KOPT-K1 (cell line): ENCODE measurements around the gene CYP2A13.
"Not testable (repeated sequence)": the region's sequence is repeated elsewhere in the genome, so short reads cannot be mapped to it uniquely, and the experiment has no call there.

ENCODE experiments used
- H3K27ac ChIP-seq: fragments of 200-600 bp; sonication (generic); 2 replicates; pipeline ENCODE4 v1.5.1; 2016; ENCODE audit warnings: antibody characterized with exemption, mild to moderate bottlenecking, low read depth, low read length; ENCODE audit not compliant: poor library complexity, severe bottlenecking
- H3K36me3 ChIP-seq: fragments of 200-600 bp; sonication (generic); 2 replicates; pipeline ENCODE4 v1.5.1; 2017; ENCODE audit warnings: antibody characterized with exemption, mild to moderate bottlenecking, low read length, moderate library complexity; ENCODE audit not compliant: insufficient read depth
- H3K9me3 ChIP-seq: fragments of 200-600 bp; sonication (generic); 2 replicates; pipeline ENCODE4 v1.5.1; 2017; ENCODE audit warnings: antibody characterized with exemption, low read length, mild to moderate bottlenecking; ENCODE audit not compliant: insufficient read depth, poor library complexity, severe bottlenecking

Gene CYP2A13

GRCh38 chr19:41102210-41102609 lies 14.0 kb downstream of the CYP2A13 start:
- H3K9me3 ChIP-seq, H3K27ac ChIP-seq: not testable (repeated sequence)

GRCh38 chr19:41106177-41106576 lies 17.9 kb downstream of the CYP2A13 start:
- Histone ChIP-seq H3K36me3 (no peaks in the 10 kb centered on the region), H3K27ac (no peak overlapping the region)

More at GRCh38 chr19:41102210-41102609, 14.0 kb downstream of the CYP2A13 start:
- H3K36me3 ChIP-seq, result not testable (repeated sequence)

GRCh38 chr19:41111296-41111695 lies 23.0 kb downstream of the CYP2A13 start:
- Histone ChIP-seq H3K27ac (no peak overlapping the region), H3K36me3 (no peaks in the 10 kb centered on the region), H3K9me3 (no peaks in the 10 kb centered on the region)

More at GRCh38 chr19:41106177-41106576, 17.9 kb downstream of the CYP2A13 start:
- H3K9me3 ChIP-seq, result no peaks in the 10 kb centered on the region

- Histone ChIP-seq H3K36me3 (no peaks in the 10 kb centered on the region), H3K27ac (no peak overlapping the region), H3K9me3 (no peaks in the 10 kb centered on the region)
Observed at GRCh38 chr19:41111750-41112295, 23.6 kb downstream of the CYP2A13 start.

- no peaks in the 10 kb centered on the region for H3K36me3 ChIP-seq
- no peaks in the 10 kb centered on the region for H3K9me3 ChIP-seq
- no peak overlapping the region for H3K27ac ChIP-seq
Observed at GRCh38 chr19:41112728-41113290, 24.6 kb downstream of the CYP2A13 start.

- H3K9me3 ChIP-seq, result no peaks in the 10 kb centered on the region
- no peaks in the 10 kb centered on the region for H3K36me3 ChIP-seq
- H3K27ac ChIP-seq, result no peak within 1 kb of the TSS
Observed at GRCh38 chr19:41114132-41114531, 25.9 kb downstream of the CYP2A13 start, which contains the start of gene CYP2F1. Gene CYP2F1, plus strand, starts transcription at chr19:41114432. Its CDS starts 1,757 bp downstream, at chr19:41116189.

- H3K9me3 ChIP-seq, result no peaks in the 10 kb centered on the region
- H3K36me3 ChIP-seq, result no peaks in the 10 kb centered on the region
- no peak overlapping the region for H3K27ac ChIP-seq
Observed at GRCh38 chr19:41116261-41116660, 28.0 kb downstream of the CYP2A13 start.

- not testable (repeated sequence) for H3K9me3 ChIP-seq, H3K27ac ChIP-seq, H3K36me3 ChIP-seq
Observed at GRCh38 chr19:41120929-41121911, 33.0 kb downstream of the CYP2A13 start.

- H3K27ac ChIP-seq, H3K36me3 ChIP-seq, H3K9me3 ChIP-seq: not testable (repeated sequence)
Observed at GRCh38 chr19:41122846-41123245, 34.6 kb downstream of the CYP2A13 start.

GRCh38 chr19:41123716-41124294 lies 35.6 kb downstream of the CYP2A13 start:
- no peak overlapping the region for H3K27ac ChIP-seq
- H3K9me3 ChIP-seq, result no peaks in the 10 kb centered on the region
- no peaks in the 10 kb centered on the region for H3K36me3 ChIP-seq

- not testable (repeated sequence) for H3K36me3 ChIP-seq, H3K27ac ChIP-seq, H3K9me3 ChIP-seq
Observed at GRCh38 chr19:41126765-41127203, 38.5 kb downstream of the CYP2A13 start.

- H3K27ac ChIP-seq, H3K9me3 ChIP-seq, H3K36me3 ChIP-seq: not testable (repeated sequence)
Observed at GRCh38 chr19:41127362-41127761, 39.1 kb downstream of the CYP2A13 start.

- H3K9me3 ChIP-seq, H3K27ac ChIP-seq, H3K36me3 ChIP-seq: not testable (repeated sequence)
Observed at GRCh38 chr19:41127801-41128300, 39.6 kb downstream of the CYP2A13 start.

GRCh38 chr19:41128692-41129091 lies 40.4 kb downstream of the CYP2A13 start:
- no peaks in the 10 kb centered on the region for H3K9me3 ChIP-seq
- no peaks in the 10 kb centered on the region for H3K36me3 ChIP-seq
- no peak overlapping the region for H3K27ac ChIP-seq

GRCh38 chr19:41131186-41131585 lies 42.9 kb downstream of the CYP2A13 start:
- Histone ChIP-seq H3K27ac (no peak overlapping the region), H3K9me3 (no peaks in the 10 kb centered on the region), H3K36me3 (no peaks in the 10 kb centered on the region)
